Kidney epithelial cell (primary cell): ENCODE measurements around the gene SPTBN4. TPM values are rescaled to one million over a fixed set of nuclear protein-coding genes. Genes with fewer than 3 reads are reported as not detected.
"Not testable (repeated sequence)": the region's sequence is repeated elsewhere in the genome, so short reads cannot be mapped to it uniquely, and the experiment has no call there.

Source experiments
- DNase-seq: peaks from one replicate; pipeline ENCODE4 v3.0.0-alpha.2; 2010; ENCODE audit warnings: low read depth
- H3K27me3 ChIP-seq: 2 replicates; pipeline ENCODE4 v1.6.0; 2011; ENCODE audit warnings: low read length; ENCODE audit not compliant: control insufficient read depth, insufficient read depth
- H3K36me3 ChIP-seq: 2 replicates; pipeline ENCODE4 v1.5.1; 2011; ENCODE audit warnings: low read length; ENCODE audit not compliant: control insufficient read depth, insufficient read depth
- H3K4me3 ChIP-seq: 2 replicates; pipeline ENCODE4 v1.5.1; 2011; ENCODE audit warnings: low read depth, mild to moderate bottlenecking, control low read depth, low read length
- CTCF ChIP-seq: IDR thresholded peaks from 2 replicates; pipeline ENCODE4 v1.5.1; 2011; ENCODE audit warnings: mild to moderate bottlenecking, moderate library complexity, low read length, control low read depth, inconsistent platforms; ENCODE audit not compliant: insufficient read depth, poor library complexity, severe bottlenecking
- total RNA-seq: library from RNA; depleted of rRNA; stranded (reverse); fragments of >200 nt; gene quantifications from 2 replicates; pipeline ENCODE4 v1.2.3, GENCODE V29; 2015

Gene SPTBN4
- total RNA-seq, 1 donor from 2014 or later: 2.4 TPM

- Histone ChIP-seq H3K36me3 (no peaks in the 10 kb centered on the region), H3K27me3 (peaks cover 47% of the 10 kb centered on the region), H3K4me3 (no peak overlapping the region)
- no peak for TF ChIP-seq CTCF
- no peak for DNase-seq
These were observed 90.2 kb downstream of the SPTBN4 start for GRCh38 chr19:40556953-40557530.

- peaks cover 30% of the 10 kb centered on the region for H3K27me3 ChIP-seq
These were observed 92.6 kb downstream of the SPTBN4 start for GRCh38 chr19:40559394-40559793.

GRCh38 chr19:40560092-40560507 lies 93.3 kb downstream of the SPTBN4 start:
- peaks cover 24% of the 10 kb centered on the region for H3K27me3 ChIP-seq
- H3K36me3 ChIP-seq: no peaks in the 10 kb centered on the region
- no peak overlapping the region for H3K4me3 ChIP-seq
- no peak for DNase-seq
- no peak for TF ChIP-seq CTCF

More at GRCh38 chr19:40559394-40559793, 92.6 kb downstream of the SPTBN4 start:
- Histone ChIP-seq H3K4me3 (no peak overlapping the region), H3K36me3 (no peaks in the 10 kb centered on the region)
- TF ChIP-seq CTCF: no peak
- no peak for DNase-seq

- H3K27me3 ChIP-seq: peaks cover 22% of the 10 kb centered on the region
- TF ChIP-seq CTCF: no peak
- DNase-seq: no peak
- no peak overlapping the region for H3K4me3 ChIP-seq
- H3K36me3 ChIP-seq: no peaks in the 10 kb centered on the region
These were observed 95.1 kb downstream of the SPTBN4 start for GRCh38 chr19:40561947-40562346.

GRCh38 chr19:40564535-40564934 lies 97.7 kb downstream of the SPTBN4 start:
- DNase-seq: not testable (repeated sequence)
- peaks cover 34% of the 10 kb centered on the region for H3K27me3 ChIP-seq

GRCh38 chr19:40565355-40565754 lies 98.6 kb downstream of the SPTBN4 start:
- no peak for TF ChIP-seq CTCF
- H3K36me3 ChIP-seq: no peaks in the 10 kb centered on the region
- no peak for DNase-seq
- H3K27me3 ChIP-seq: peaks cover 29% of the 10 kb centered on the region
- no peak overlapping the region for H3K4me3 ChIP-seq

More at GRCh38 chr19:40564535-40564934, 97.7 kb downstream of the SPTBN4 start:
- not testable (repeated sequence) for H3K36me3 ChIP-seq, H3K4me3 ChIP-seq
